H9 (cell line): ENCODE results near the gene ZSWIM6. TPM values are rescaled to one million over a fixed set of nuclear protein-coding genes. Genes with fewer than 3 reads are reported as not detected.

ENCODE experiments used
- DNase-seq: peaks from one replicate; pipeline ENCODE4 v3.0.0-alpha.2; 2017
- H2AFZ ChIP-seq: one replicate; pipeline ENCODE4 v1.6.1; 2013; ENCODE audit warnings: mild to moderate bottlenecking, low read length, control low read depth, moderate library complexity
- H2AK5ac ChIP-seq: 2 replicates; pipeline ENCODE4 v1.6.1; 2013; ENCODE audit warnings: low read length, control low read depth, mixed read lengths; ENCODE audit not compliant: insufficient read length
- H2BK120ac ChIP-seq: one replicate; pipeline ENCODE4 v1.6.1; 2013; ENCODE audit warnings: low read depth, mild to moderate bottlenecking, low read length, control low read depth, inconsistent platforms; ENCODE audit not compliant: poor library complexity, severe bottlenecking
- H2BK12ac ChIP-seq: 2 replicates; pipeline ENCODE4 v1.6.1; 2013; ENCODE audit warnings: low read length, control low read depth, mixed read lengths, low read depth; ENCODE audit not compliant: insufficient read length
- H2BK15ac ChIP-seq: 2 replicates; pipeline ENCODE4 v1.6.1; 2013; ENCODE audit warnings: low read depth, low read length, control low read depth
- H2BK20ac ChIP-seq: one replicate; pipeline ENCODE4 v1.6.1; 2013; ENCODE audit warnings: low read depth, mild to moderate bottlenecking, low read length, control low read depth, inconsistent platforms; ENCODE audit not compliant: poor library complexity, severe bottlenecking
- H2BK5ac ChIP-seq: 2 replicates; pipeline ENCODE4 v1.6.1; 2013; ENCODE audit warnings: low read length, control low read depth, mixed read lengths; ENCODE audit not compliant: insufficient read length
- H3K14ac ChIP-seq: 2 replicates; pipeline ENCODE4 v1.6.1; 2013; ENCODE audit warnings: low read length, control low read depth; ENCODE audit not compliant: insufficient read depth
- H3K18ac ChIP-seq: 2 replicates; pipeline ENCODE4 v1.6.1; 2013; ENCODE audit warnings: low read depth, mild to moderate bottlenecking, mixed read lengths, low read length, control low read depth; ENCODE audit not compliant: insufficient read length
- H3K23ac ChIP-seq: 2 replicates; pipeline ENCODE4 v1.6.1; 2013; ENCODE audit warnings: low read length, control low read depth, mixed read lengths, low read depth; ENCODE audit not compliant: insufficient read length
- H3K23me2 ChIP-seq: 2 replicates; pipeline ENCODE4 v1.6.1; 2013; ENCODE audit warnings: low read depth, mild to moderate bottlenecking, mixed read lengths, low read length, control low read depth; ENCODE audit not compliant: insufficient read length, poor library complexity, severe bottlenecking
- H3K27ac ChIP-seq: 2 replicates; pipeline ENCODE4 v1.5.1; 2013; ENCODE audit warnings: low read length, control low read depth, mixed read lengths, low read depth; ENCODE audit not compliant: insufficient read length
- H3K27me3 ChIP-seq: 2 replicates; pipeline ENCODE4 v1.6.1; 2013; ENCODE audit warnings: low read length, control low read depth, inconsistent platforms; ENCODE audit not compliant: insufficient read depth
- H3K4ac ChIP-seq: 2 replicates; pipeline ENCODE4 v1.6.1; 2013; ENCODE audit warnings: low read depth, mild to moderate bottlenecking, control low read depth, inconsistent platforms, low read length, moderate library complexity
- H3K4me1 ChIP-seq: 2 replicates; pipeline ENCODE4 v1.6.1; 2013; ENCODE audit warnings: low read length, control low read depth, inconsistent platforms; ENCODE audit not compliant: insufficient read depth
- H3K4me2 ChIP-seq: 2 replicates; pipeline ENCODE4 v1.6.1; 2013; ENCODE audit warnings: low read length, control low read depth, mixed read lengths; ENCODE audit not compliant: insufficient read length, insufficient read depth
- H3K56ac ChIP-seq: 2 replicates; pipeline ENCODE4 v1.6.1; 2013; ENCODE audit warnings: low read depth, mild to moderate bottlenecking, mixed read lengths, low read length, control low read depth; ENCODE audit not compliant: insufficient read length
- H3K79me1 ChIP-seq: 2 replicates; pipeline ENCODE4 v1.6.1; 2013; ENCODE audit warnings: low read depth, mild to moderate bottlenecking, moderate library complexity, low read length, control low read depth, inconsistent platforms; ENCODE audit not compliant: insufficient read depth, poor library complexity, severe bottlenecking
- H3K79me2 ChIP-seq: 2 replicates; pipeline ENCODE4 v1.6.1; 2013; ENCODE audit warnings: low read length, control low read depth, inconsistent platforms; ENCODE audit not compliant: insufficient read depth
- H3K9ac ChIP-seq: 2 replicates; pipeline ENCODE4 v1.6.1; 2013; ENCODE audit warnings: low read length, control low read depth, mixed read lengths; ENCODE audit not compliant: insufficient read length; ENCODE audit errors: extremely low read depth
- H3K9me3 ChIP-seq: one replicate; pipeline ENCODE4 v1.6.1; 2013; ENCODE audit warnings: low read depth, low read length, inconsistent platforms; ENCODE audit not compliant: control insufficient read depth
- H3T11ph ChIP-seq: one replicate; pipeline ENCODE4 v1.6.1; 2013; ENCODE audit warnings: mild to moderate bottlenecking, low read length, control low read depth, inconsistent platforms
- H4K20me1 ChIP-seq: one replicate; pipeline ENCODE4 v1.6.1; 2013; ENCODE audit not compliant: control insufficient read depth, insufficient read length, insufficient read depth
- H4K5ac ChIP-seq: 2 replicates; pipeline ENCODE4 v1.6.1; 2013; ENCODE audit warnings: low read depth, mild to moderate bottlenecking, mixed read lengths, low read length, control low read depth; ENCODE audit not compliant: insufficient read length
- H4K8ac ChIP-seq: replicated peaks from 2 replicates; pipeline ENCODE4 v1.6.1; 2013; ENCODE audit warnings: low read length, control low read depth, mixed read lengths, low read depth; ENCODE audit not compliant: insufficient read length
- H4K91ac ChIP-seq: 2 replicates; pipeline ENCODE4 v1.6.1; 2013; ENCODE audit warnings: low read depth, mild to moderate bottlenecking, moderate library complexity, mixed read lengths, low read length, control low read depth; ENCODE audit not compliant: insufficient read length
- H3K27ac Mint-ChIP-seq, 3 experiments: 2 replicates in 2 of 3; 3 replicates in 1 of 3; pipeline ENCODE4 v1.8.0; 2020 to 2021; ENCODE audit warnings: mixed read lengths in 3 of 3, mild to moderate bottlenecking in 1 of 3, moderate library complexity in 1 of 3
- H3K27me3 Mint-ChIP-seq: 2 replicates; pipeline ENCODE4 v1.8.0; 2021; ENCODE audit warnings: low read depth, mild to moderate bottlenecking, moderate library complexity, mixed read lengths
- H3K36me3 Mint-ChIP-seq, 3 experiments: 2 replicates in 2 of 3; 3 replicates in 1 of 3; pipeline ENCODE4 v1.8.0; 2020 to 2021; ENCODE audit warnings: low read depth in 3 of 3, mixed read lengths in 3 of 3; ENCODE audit not compliant: insufficient read depth in 1 of 3
- H3K4me1 Mint-ChIP-seq, 2 experiments: 2 replicates each; pipeline ENCODE4 v1.8.0; 2020; ENCODE audit warnings: mixed read lengths in 2 of 2
- H3K4me3 Mint-ChIP-seq, 2 experiments: 2 replicates in 1 of 2; 3 replicates in 1 of 2; pipeline ENCODE4 v1.8.0; 2020 to 2021; ENCODE audit warnings: mild to moderate bottlenecking in 2 of 2, mixed read lengths in 2 of 2, moderate library complexity in 1 of 2
- H3K9me3 Mint-ChIP-seq, 2 experiments: 2 replicates in 1 of 2; 3 replicates in 1 of 2; pipeline ENCODE4 v1.8.0; 2020; ENCODE audit warnings: mild to moderate bottlenecking in 2 of 2, mixed read lengths in 2 of 2, moderate library complexity in 1 of 2
- CTCF ChIP-seq: fragments of 200-600 bp; sonication (generic); conservative IDR thresholded peaks from 3 replicates; pipeline ENCODE4 v1.8.0; 2021; ENCODE audit warnings: antibody characterized with exemption, mild to moderate bottlenecking
- WGBS: extraction: QIAGEN DNeasy Blood & Tissue Kit; methylation state at CpG from one replicate; pipeline ENCODE4 v1.1.7; 2013; ENCODE audit warnings: missing lambda C conversion rate, low lambda C conversion rate, mixed read lengths; ENCODE audit not compliant: insufficient read length; ENCODE audit errors: extremely low coverage; 5-methylcytosine and 5-hydroxymethylcytosine counted together
- total RNA-seq: library from RNA; stranded (reverse); gene quantifications from 2 replicates; pipeline ENCODE4 v1.2.1, GENCODE V29; 2021

The ZSWIM6 gene
- total RNA-seq, 1 experiment from 2014 or later = 11.5 TPM

GRCh38 chr5:61332851-61333320, 828 bp downstream of the ZSWIM6 start:
- no CpG with 5 or more reads among the region's 61 CpGs for WGBS
- H2AFZ ChIP-seq = no peak overlapping the region
- no peak for TF ChIP-seq CTCF

More at GRCh38 chr5:61332851-61333320, 828 bp downstream of the ZSWIM6 start:
- H4K20me1 ChIP-seq = no peaks in the 10 kb centered on the region
- peaks cover 34% of the 10 kb centered on the region for H3K27me3 ChIP-seq
- Mint-ChIP-seq H3K27me3 (peaks cover 66% of the 10 kb centered on the region), H3K27ac (no peak overlapping the region), H3K36me3 (peaks cover 4 to 10% (median 8%) of the 10 kb centered on the region in 3 experiments; a peak in 6 of 7 replicates), H3K4me1 (peaks cover 38 to 39% of the 10 kb centered on the region in 2 experiments), H3K9me3 (no peaks in the 10 kb centered on the region; a peak in 1 of 5 replicates), H3K4me3 (peak overlapping the region; percentile 71 to 85)
- no peak overlapping the region for H4K8ac ChIP-seq
- H2BK120ac ChIP-seq = no peak overlapping the region
- H3T11ph ChIP-seq = no peak overlapping the region
- no peaks in the 10 kb centered on the region for H3K79me1 ChIP-seq
- no peak overlapping the region for H4K5ac ChIP-seq
- no peak overlapping the region for H2BK20ac ChIP-seq
- no peak overlapping the region for H2BK12ac ChIP-seq
- peak; percentile 31 for DNase-seq
- no peak overlapping the region for H4K91ac ChIP-seq
- H3K9ac ChIP-seq = no peak overlapping the region
- H3K4me1 ChIP-seq = peaks cover 5% of the 10 kb centered on the region; the same call in 1 of the 2 replicates
- no peak overlapping the region for H3K4ac ChIP-seq
- H3K56ac ChIP-seq = no peak overlapping the region
- no peak overlapping the region for H3K18ac ChIP-seq
- H2AK5ac ChIP-seq = no peak overlapping the region
- no peaks in the 10 kb centered on the region; the same call in 1 of the 2 replicates for H3K79me2 ChIP-seq
- H2BK5ac ChIP-seq = no peak overlapping the region
- H3K23me2 ChIP-seq = peaks cover 18% of the 10 kb centered on the region
- peak overlapping the region; percentile 39 for H3K4me2 ChIP-seq
- no peak overlapping the region for H2BK15ac ChIP-seq
- no peak overlapping the region for H3K27ac ChIP-seq
- peak overlapping the region; percentile 74; the same call in 1 of the 2 replicates for H3K14ac ChIP-seq
- no peaks in the 10 kb centered on the region for H3K9me3 ChIP-seq
- no peak overlapping the region for H3K23ac ChIP-seq
